Adrenal gland (tissue), 5 donors: ENCODE results near the gene HNMT.

Source experiments
- POLR2A ChIP-seq, 2 donors: fragments of 450-650 bp; IDR thresholded peaks; one replicate each; pipeline ENCODE4 v1.6.1; 2017; ENCODE audit warnings: antibody characterized with exemption in 2 of 2, mild to moderate bottlenecking in 2 of 2, moderate library complexity in 1 of 2
- TF ChIP-seq, protein P1 (sequence below), 6 experiments: fragments of 450-650 bp in 4 of 6; fragments of 200-600 bp in 2 of 6; sonication (generic) in 1 of 6; IDR thresholded peaks; 1 replicate in 5 of 6; 2 replicates in 1 of 6; pipeline versions ENCODE4 v1.5.1 to v1.8.0; 2016 to 2021; ENCODE audit warnings: antibody characterized with exemption in 6 of 6, mild to moderate bottlenecking in 2 of 6, moderate library complexity in 1 of 6
- donor health status: DM: no; HTN: no; CAD: no.

- TF ChIP-seq, protein P1, sequence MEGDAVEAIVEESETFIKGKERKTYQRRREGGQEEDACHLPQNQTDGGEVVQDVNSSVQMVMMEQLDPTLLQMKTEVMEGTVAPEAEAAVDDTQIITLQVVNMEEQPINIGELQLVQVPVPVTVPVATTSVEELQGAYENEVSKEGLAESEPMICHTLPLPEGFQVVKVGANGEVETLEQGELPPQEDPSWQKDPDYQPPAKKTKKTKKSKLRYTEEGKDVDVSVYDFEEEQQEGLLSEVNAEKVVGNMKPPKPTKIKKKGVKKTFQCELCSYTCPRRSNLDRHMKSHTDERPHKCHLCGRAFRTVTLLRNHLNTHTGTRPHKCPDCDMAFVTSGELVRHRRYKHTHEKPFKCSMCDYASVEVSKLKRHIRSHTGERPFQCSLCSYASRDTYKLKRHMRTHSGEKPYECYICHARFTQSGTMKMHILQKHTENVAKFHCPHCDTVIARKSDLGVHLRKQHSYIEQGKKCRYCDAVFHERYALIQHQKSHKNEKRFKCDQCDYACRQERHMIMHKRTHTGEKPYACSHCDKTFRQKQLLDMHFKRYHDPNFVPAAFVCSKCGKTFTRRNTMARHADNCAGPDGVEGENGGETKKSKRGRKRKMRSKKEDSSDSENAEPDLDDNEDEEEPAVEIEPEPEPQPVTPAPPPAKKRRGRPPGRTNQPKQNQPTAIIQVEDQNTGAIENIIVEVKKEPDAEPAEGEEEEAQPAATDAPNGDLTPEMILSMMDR (IDR thresholded peaks at IDR 0.05): no peak
- TF ChIP-seq POLR2A (IDR thresholded peaks at IDR 0.05): no peak
These were observed 40.3 kb upstream of the HNMT start for GRCh38 chr2:137924019-137924418.
